K562 (cell line): ENCODE data around the gene ZCCHC24. TPM values are rescaled to one million over a fixed set of nuclear protein-coding genes. Genes with fewer than 3 reads are reported as not detected.

Experiments used
- ATAC-seq: fragments of 200-7000 bp; cut with Tn5 transposase; 3 replicates; pipeline ENCODE4 v1.9.1; 2020; ENCODE audit warnings: moderate library complexity
- BruUV-seq: library from RNA; stranded (reverse); fragments of 400-500 nt; replicated peaks from 2 replicates; lab custom pipeline; 2021; lab: Mats Ljungman, UMichigan
- CTCF ChIA-PET: fragments of 300-600 bp; formaldehyde crosslinking; extraction: SDS; loops from one replicate; lab custom pipeline; 2021; ENCODE audit warnings: low intra/inter-chr PET ratio; lab: Yijun Ruan, JAX
- POLR2A ChIA-PET: fragments of 300-600, 350-650 bp; sonication (Branson Sonifier 250); formaldehyde crosslinking; extraction: SDS; loops from one replicate; lab custom pipeline; 2021; ENCODE audit warnings: antibody characterized with exemption, inconsistent platforms; lab: Yijun Ruan, JAX
- DNase-seq, 4 experiments: peaks; one replicate each; pipeline versions ENCODE4 v3.0.0 to v3.0.0-alpha.2; 2011 to 2018; ENCODE audit warnings: low spot score in 3 of 4, mixed read lengths in 3 of 4; ENCODE audit errors: extremely low read depth in 1 of 4
- FAIRE-seq: peaks from 2 replicates; lab custom pipeline; 2011; peaks lifted over from hg19 to GRCh38; lab: Jason Lieb, UNC
- H2AFZ ChIP-seq: 2 replicates; pipeline ENCODE4 v1.6.0; 2011; ENCODE audit warnings: low read depth, low read length, control low read depth, inconsistent platforms
- H3K27ac ChIP-seq: fragments of 200-600 bp; 3 replicates; pipeline ENCODE4 v1.8.0; 2011; ENCODE audit warnings: low read depth, mild to moderate bottlenecking, control low read depth, inconsistent platforms, low read length, moderate library complexity, mixed read lengths; ENCODE audit errors: extremely low read depth
- H3K27me3 ChIP-seq, 2 experiments: fragments of 300-600 bp in 1 of 2; 2 replicates in 1 of 2; 3 replicates in 1 of 2; pipeline versions ENCODE4 v1.6.0 to v1.8.0; 2011; ENCODE audit warnings: inconsistent platforms in 2 of 2, low read length in 2 of 2, mild to moderate bottlenecking in 1 of 2, mixed read lengths in 1 of 2, moderate library complexity in 1 of 2; ENCODE audit not compliant: control insufficient read depth in 2 of 2, insufficient read depth in 2 of 2
- H3K36me3 ChIP-seq: fragments of 300-600 bp; 3 replicates; pipeline ENCODE4 v1.8.0; 2011; ENCODE audit warnings: mild to moderate bottlenecking, low read length, inconsistent platforms; ENCODE audit not compliant: control insufficient read depth, insufficient read depth
- H3K4me1 ChIP-seq, 2 experiments: fragments of 200-600 bp in 1 of 2; replicated peaks in 1 of 2; 2 replicates in 1 of 2; 3 replicates in 1 of 2; pipeline versions ENCODE4 v1.5.1 to v1.8.0; 2011; ENCODE audit warnings: inconsistent platforms in 2 of 2, low read length in 2 of 2, mild to moderate bottlenecking in 1 of 2, mixed read lengths in 1 of 2, moderate library complexity in 1 of 2; ENCODE audit not compliant: control insufficient read depth in 2 of 2, insufficient read depth in 2 of 2
- H3K4me2 ChIP-seq: 2 replicates; pipeline ENCODE4 v1.6.1; 2011; ENCODE audit warnings: low read length, control low read depth, inconsistent platforms, mixed read lengths; ENCODE audit not compliant: insufficient read depth
- H3K4me3 ChIP-seq: fragments of 200-600 bp; sonication (generic), shearing (Covaris generic); 2 replicates; pipeline ENCODE4 v1.5.1; 2016; ENCODE audit warnings: control low read depth, inconsistent platforms
- H3K79me2 ChIP-seq: fragments of 200-600 bp; 3 replicates; pipeline ENCODE4 v1.8.0; 2011; ENCODE audit warnings: low read length, inconsistent platforms; ENCODE audit not compliant: control insufficient read depth, insufficient read depth
- H3K9ac ChIP-seq, 2 experiments: 2 replicates each; pipeline versions ENCODE4 v1.6.0 to v1.6.1; 2011; ENCODE audit warnings: low read depth in 2 of 2, low read length in 2 of 2, control low read depth in 1 of 2, inconsistent platforms in 1 of 2, mild to moderate bottlenecking in 1 of 2, mixed read lengths in 1 of 2; ENCODE audit not compliant: insufficient read depth in 1 of 2
- H3K9me1 ChIP-seq: one replicate; pipeline ENCODE4 v1.6.0; 2011; ENCODE audit warnings: inconsistent platforms, mild to moderate bottlenecking, low read length, moderate library complexity; ENCODE audit not compliant: control insufficient read depth, insufficient read depth
- H3K9me3 ChIP-seq: replicated peaks from 2 replicates; pipeline ENCODE4 v1.5.1; 2011; ENCODE audit warnings: low read depth, low read length, inconsistent platforms; ENCODE audit not compliant: control insufficient read depth, insufficient read depth
- H4K20me1 ChIP-seq: replicated peaks from 2 replicates; pipeline ENCODE4 v1.6.1; 2011; ENCODE audit warnings: low read length, inconsistent platforms, mixed read lengths; ENCODE audit not compliant: control insufficient read depth, insufficient read depth
- EZH2 ChIP-seq: IDR thresholded peaks from 2 replicates; pipeline ENCODE4 v1.6.1; 2012; ENCODE audit warnings: low read depth, mild to moderate bottlenecking, inconsistent platforms, low read length, borderline replicate concordance
- JUNB ChIP-seq: fragments of 450-650 bp; formaldehyde crosslinking; conservative IDR thresholded peaks from 2 replicates; pipeline ENCODE4 v1.4.0; 2020; ENCODE audit warnings: mild to moderate bottlenecking
- NFXL1 ChIP-seq: fragments of 450-650 bp; formaldehyde crosslinking; IDR thresholded peaks from 2 replicates; pipeline ENCODE4 v1.4.0; 2021; ENCODE audit warnings: mild to moderate bottlenecking
- RNF2 ChIP-seq: sonication (generic); IDR thresholded peaks from 2 replicates; pipeline ENCODE4 v1.6.1; 2016
- ZNF146 ChIP-seq: IDR thresholded peaks from one replicate; pipeline ENCODE4 v1.6.1; 2018; ENCODE audit warnings: missing compliant biosample characterization; ENCODE audit not compliant: unreplicated experiment
- ZNF316 ChIP-seq: fragments of 450-650 bp; IDR thresholded peaks from 2 replicates; pipeline ENCODE4 v1.6.1; 2016
- WGBS: fragments of 100-300 bp; shearing (Covaris generic); methylation state at CpG from one replicate; pipeline ENCODE4 v1.1.6; 2016; ENCODE audit warnings: low coverage, mixed read lengths; ENCODE audit not compliant: insufficient coverage; ENCODE audit errors: missing lambda C conversion rate; 5-methylcytosine and 5-hydroxymethylcytosine counted together
- in situ Hi-C: fragments of 300-500 bp; cut with MboI; formaldehyde crosslinking; loops from 4 replicates; pipeline ENCODE4 v1.15.0; 2018; ENCODE audit warnings: inconsistent platforms, mixed read lengths
- intact Hi-C: fragments of 100-400 bp; cut with micrococcal nuclease; formaldehyde crosslinking; loops from 2 replicates; pipeline ENCODE4 v1.14.2; 2022
- polyA plus RNA-seq, 8 experiments: library from polyadenylated mRNA; depleted of rRNA in 4 of 8; stranded (reverse) in 5 of 8; unstranded in 3 of 8; fragments of >200 nt; fragmentation: Nextera tagmentation in 2 of 8; fragmentation: Illumina TruSeq in 1 of 8; extraction: Ambion mirVana in 2 of 8; extraction: Trizol in 1 of 8; gene quantifications; 2 replicates each; pipeline versions ENCODE4 v1.2.1 to v1.2.3, GENCODE V29; 2011 to 2014; ENCODE audit warnings: inconsistent platforms in 1 of 8, missing spikeins in 1 of 8
- total RNA-seq, 7 experiments: library from RNA; depleted of rRNA in 6 of 7; stranded (reverse); fragments of >200 nt in 6 of 7; fragmentation: Illumina TruSeq in 2 of 7; extraction: Trizol in 2 of 7; gene quantifications; 2 replicates each; pipeline versions ENCODE4 v1.2.1 to v1.2.3, GENCODE V29; 2011 to 2021; ENCODE audit warnings: low replicate concordance in 1 of 7
- TF ChIP-seq, protein P1 (sequence below): sonication (generic); formaldehyde crosslinking; IDR thresholded peaks from 2 replicates; pipeline ENCODE4 v1.8.0; 2022; ENCODE audit warnings: mild to moderate bottlenecking, low read depth, missing genetic modification reagents
- TF ChIP-seq, protein P2 (sequence below): fragments of 250-450 bp; sonication (Bioruptor Pico); IDR thresholded peaks from 2 replicates; pipeline ENCODE4 v1.4.0; 2020

The ZCCHC24 gene
- total and polyA plus RNA-seq, 9 of the 15 experiments (the other 6 are each of a cell fraction or from before 2014, with no cell fraction given), result 0.84 to 11.0 (median 4.6) TPM

DNA sequence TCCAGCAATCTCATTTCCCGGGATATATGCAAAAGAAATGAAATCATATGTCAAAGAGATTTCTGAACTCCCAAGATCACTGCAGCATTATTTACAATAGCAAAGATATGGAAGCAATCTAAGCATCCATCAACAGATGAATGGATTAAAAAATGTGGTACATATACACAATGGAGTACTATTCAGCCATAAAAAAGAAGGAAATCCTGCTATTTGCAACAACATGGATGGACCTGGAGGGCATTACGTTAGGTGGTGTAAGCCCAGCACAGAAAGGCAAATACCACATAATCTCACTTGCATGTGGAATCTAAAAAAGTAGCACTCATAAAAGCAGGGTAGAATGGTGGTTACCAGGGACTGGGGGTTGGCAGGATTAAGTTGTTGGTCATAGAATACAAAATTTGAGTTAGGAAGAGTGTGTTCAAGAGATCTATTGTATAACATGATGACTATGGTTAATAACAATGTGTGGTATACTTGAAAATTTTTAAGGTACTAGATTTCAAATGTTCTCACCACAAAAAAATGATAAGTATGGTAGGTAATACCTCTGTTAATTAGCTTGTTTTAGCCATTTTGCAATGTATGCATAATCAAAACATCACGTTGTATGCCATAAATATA, 34.0 kb upstream of the ZCCHC24 start:
- ATAC-seq, result no peak
- in situ Hi-C loops (no loop called here), intact Hi-C loops (no loop called here)
- no peak for FAIRE-seq
- peaks cover 3 to 6% of the 10 kb centered on the region in 2 experiments; a peak in 3 of 5 replicates for H3K4me1 ChIP-seq
- no peaks in the 10 kb centered on the region for H3K79me2 ChIP-seq
- no peak overlapping the region for H3K4me2 ChIP-seq
- no peaks in the 10 kb centered on the region for H3K36me3 ChIP-seq
- H3K9ac ChIP-seq, result no peak overlapping the region
- WGBS, result 0% methylated on average over 3 of the region's 3 CpGs
- BruUV-seq, result no TSS peak
- ChIA-PET CTCF (no interaction called here), POLR2A (interaction anchor here (0.8 kb wide), 1 partner anchor 8 kb away, joined by 3 read pairs; no protein-coding TSS in a partner anchor)
- no peak for DNase-seq
- no peaks in the 10 kb centered on the region for H3K9me3 ChIP-seq
- no peak overlapping the region for H3K27ac ChIP-seq
- H2AFZ ChIP-seq, result no peak overlapping the region
- TF ChIP-seq ZNF316, result peak; percentile 50; the same call in 1 of the 2 replicates
- peak; percentile 68 for TF ChIP-seq ZNF146 (CRISPR knock-in tag)
- TF ChIP-seq RNF2, result no peak
- TF ChIP-seq JUNB (CRISPR knock-in tag), result no peak
- no peak for TF ChIP-seq NFXL1 (CRISPR knock-in tag)
- TF ChIP-seq EZH2, result no peak
- no peaks in the 10 kb centered on the region for H3K9me1 ChIP-seq
- H3K4me3 ChIP-seq, result no peak overlapping the region
- peaks cover 7 to 10% of the 10 kb centered on the region in 2 experiments; a peak in 2 of 5 replicates for H3K27me3 ChIP-seq
- no peaks in the 10 kb centered on the region for H4K20me1 ChIP-seq

DNA sequence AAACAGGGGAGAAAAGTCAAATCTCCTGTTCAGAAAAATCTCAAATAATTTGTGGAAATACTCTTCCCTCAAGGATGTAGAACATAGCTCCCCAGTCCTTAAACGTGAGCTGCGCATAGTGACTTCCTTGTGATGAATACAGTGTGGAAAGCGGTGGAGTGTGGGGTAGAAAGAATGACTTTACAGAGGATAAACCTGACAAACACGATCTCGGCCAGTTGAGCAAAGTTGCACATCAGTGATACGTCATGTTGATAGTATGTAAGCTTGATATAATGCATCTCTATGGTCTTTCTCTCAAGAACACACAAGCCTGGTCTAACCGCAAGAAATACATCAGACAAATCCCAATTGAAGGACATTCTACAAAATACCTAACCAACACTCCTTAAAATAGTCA, 32.0 kb upstream of the ZCCHC24 start:
- no TSS peak for BruUV-seq
- H3K79me2 ChIP-seq, result no peaks in the 10 kb centered on the region
- no peak overlapping the region for H3K4me3 ChIP-seq
- POLR2A ChIA-PET, result interaction anchor here (1.3 kb wide), 1 partner anchor 10 kb away, joined by 5 read pairs; no protein-coding TSS in a partner anchor
- no peaks in the 10 kb centered on the region for H3K9me1 ChIP-seq
- H3K36me3 ChIP-seq, result no peaks in the 10 kb centered on the region
- peaks cover 3 to 6% of the 10 kb centered on the region in 2 experiments; a peak in 3 of 5 replicates for H3K4me1 ChIP-seq
- no peak overlapping the region for H2AFZ ChIP-seq
- no peak overlapping the region for H3K4me2 ChIP-seq
- H3K9me3 ChIP-seq, result no peaks in the 10 kb centered on the region
- FAIRE-seq (no peak), ATAC-seq (no peak), DNase-seq (no peak)
- in situ Hi-C loops (no loop called here), intact Hi-C loops (no loop called here)
- H3K9ac ChIP-seq, result no peak overlapping the region
- H4K20me1 ChIP-seq, result no peaks in the 10 kb centered on the region
- no peak overlapping the region for H3K27ac ChIP-seq
- peaks cover 3 to 4% of the 10 kb centered on the region in 2 experiments; a peak in 3 of 5 replicates for H3K27me3 ChIP-seq
- CTCF ChIA-PET, result no interaction called here
- 39% methylated on average over 7 of the region's 7 CpGs for WGBS
- TF ChIP-seq, protein P1, sequence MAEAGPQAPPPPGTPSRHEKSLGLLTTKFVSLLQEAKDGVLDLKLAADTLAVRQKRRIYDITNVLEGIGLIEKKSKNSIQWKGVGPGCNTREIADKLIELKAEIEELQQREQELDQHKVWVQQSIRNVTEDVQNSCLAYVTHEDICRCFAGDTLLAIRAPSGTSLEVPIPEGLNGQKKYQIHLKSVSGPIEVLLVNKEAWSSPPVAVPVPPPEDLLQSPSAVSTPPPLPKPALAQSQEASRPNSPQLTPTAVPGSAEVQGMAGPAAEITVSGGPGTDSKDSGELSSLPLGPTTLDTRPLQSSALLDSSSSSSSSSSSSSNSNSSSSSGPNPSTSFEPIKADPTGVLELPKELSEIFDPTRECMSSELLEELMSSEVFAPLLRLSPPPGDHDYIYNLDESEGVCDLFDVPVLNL (CRISPR knock-in tag), result no peak
- TF ChIP-seq, protein P2, sequence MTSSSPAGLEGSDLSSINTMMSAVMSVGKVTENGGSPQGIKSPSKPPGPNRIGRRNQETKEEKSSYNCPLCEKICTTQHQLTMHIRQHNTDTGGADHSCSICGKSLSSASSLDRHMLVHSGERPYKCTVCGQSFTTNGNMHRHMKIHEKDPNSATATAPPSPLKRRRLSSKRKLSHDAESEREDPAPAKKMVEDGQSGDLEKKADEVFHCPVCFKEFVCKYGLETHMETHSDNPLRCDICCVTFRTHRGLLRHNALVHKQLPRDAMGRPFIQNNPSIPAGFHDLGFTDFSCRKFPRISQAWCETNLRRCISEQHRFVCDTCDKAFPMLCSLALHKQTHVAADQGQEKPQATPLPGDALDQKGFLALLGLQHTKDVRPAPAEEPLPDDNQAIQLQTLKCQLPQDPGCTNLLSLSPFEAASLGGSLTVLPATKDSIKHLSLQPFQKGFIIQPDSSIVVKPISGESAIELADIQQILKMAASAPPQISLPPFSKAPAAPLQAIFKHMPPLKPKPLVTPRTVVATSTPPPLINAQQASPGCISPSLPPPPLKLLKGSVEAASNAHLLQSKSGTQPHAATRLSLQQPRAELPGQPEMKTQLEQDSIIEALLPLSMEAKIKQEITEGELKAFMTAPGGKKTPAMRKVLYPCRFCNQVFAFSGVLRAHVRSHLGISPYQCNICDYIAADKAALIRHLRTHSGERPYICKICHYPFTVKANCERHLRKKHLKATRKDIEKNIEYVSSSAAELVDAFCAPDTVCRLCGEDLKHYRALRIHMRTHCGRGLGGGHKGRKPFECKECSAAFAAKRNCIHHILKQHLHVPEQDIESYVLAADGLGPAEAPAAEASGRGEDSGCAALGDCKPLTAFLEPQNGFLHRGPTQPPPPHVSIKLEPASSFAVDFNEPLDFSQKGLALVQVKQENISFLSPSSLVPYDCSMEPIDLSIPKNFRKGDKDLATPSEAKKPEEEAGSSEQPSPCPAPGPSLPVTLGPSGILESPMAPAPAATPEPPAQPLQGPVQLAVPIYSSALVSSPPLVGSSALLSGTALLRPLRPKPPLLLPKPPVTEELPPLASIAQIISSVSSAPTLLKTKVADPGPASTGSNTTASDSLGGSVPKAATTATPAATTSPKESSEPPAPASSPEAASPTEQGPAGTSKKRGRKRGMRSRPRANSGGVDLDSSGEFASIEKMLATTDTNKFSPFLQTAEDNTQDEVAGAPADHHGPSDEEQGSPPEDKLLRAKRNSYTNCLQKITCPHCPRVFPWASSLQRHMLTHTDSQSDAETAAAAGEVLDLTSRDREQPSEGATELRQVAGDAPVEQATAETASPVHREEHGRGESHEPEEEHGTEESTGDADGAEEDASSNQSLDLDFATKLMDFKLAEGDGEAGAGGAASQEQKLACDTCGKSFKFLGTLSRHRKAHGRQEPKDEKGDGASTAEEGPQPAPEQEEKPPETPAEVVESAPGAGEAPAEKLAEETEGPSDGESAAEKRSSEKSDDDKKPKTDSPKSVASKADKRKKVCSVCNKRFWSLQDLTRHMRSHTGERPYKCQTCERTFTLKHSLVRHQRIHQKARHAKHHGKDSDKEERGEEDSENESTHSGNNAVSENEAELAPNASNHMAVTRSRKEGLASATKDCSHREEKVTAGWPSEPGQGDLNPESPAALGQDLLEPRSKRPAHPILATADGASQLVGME (CRISPR knock-in tag), result no peak
